Adrenal gland (tissue), 5 donors: ENCODE measurements around the gene NANS.

Experiments
- POLR2A ChIP-seq, 2 donors: fragments of 450-650 bp; IDR thresholded peaks; one replicate each; pipeline ENCODE4 v1.6.1; 2017; ENCODE audit warnings: antibody characterized with exemption in 2 of 2, mild to moderate bottlenecking in 2 of 2, moderate library complexity in 1 of 2
- TF ChIP-seq, protein P1 (sequence below), 6 experiments: fragments of 450-650 bp in 4 of 6; fragments of 200-600 bp in 2 of 6; sonication (generic) in 1 of 6; IDR thresholded peaks; 1 replicate in 5 of 6; 2 replicates in 1 of 6; pipeline versions ENCODE4 v1.5.1 to v1.8.0; 2016 to 2021; ENCODE audit warnings: antibody characterized with exemption in 6 of 6, mild to moderate bottlenecking in 2 of 6, moderate library complexity in 1 of 6
- donor health status: DM: no; HTN: no; CAD: no.

- TF ChIP-seq, protein P1, sequence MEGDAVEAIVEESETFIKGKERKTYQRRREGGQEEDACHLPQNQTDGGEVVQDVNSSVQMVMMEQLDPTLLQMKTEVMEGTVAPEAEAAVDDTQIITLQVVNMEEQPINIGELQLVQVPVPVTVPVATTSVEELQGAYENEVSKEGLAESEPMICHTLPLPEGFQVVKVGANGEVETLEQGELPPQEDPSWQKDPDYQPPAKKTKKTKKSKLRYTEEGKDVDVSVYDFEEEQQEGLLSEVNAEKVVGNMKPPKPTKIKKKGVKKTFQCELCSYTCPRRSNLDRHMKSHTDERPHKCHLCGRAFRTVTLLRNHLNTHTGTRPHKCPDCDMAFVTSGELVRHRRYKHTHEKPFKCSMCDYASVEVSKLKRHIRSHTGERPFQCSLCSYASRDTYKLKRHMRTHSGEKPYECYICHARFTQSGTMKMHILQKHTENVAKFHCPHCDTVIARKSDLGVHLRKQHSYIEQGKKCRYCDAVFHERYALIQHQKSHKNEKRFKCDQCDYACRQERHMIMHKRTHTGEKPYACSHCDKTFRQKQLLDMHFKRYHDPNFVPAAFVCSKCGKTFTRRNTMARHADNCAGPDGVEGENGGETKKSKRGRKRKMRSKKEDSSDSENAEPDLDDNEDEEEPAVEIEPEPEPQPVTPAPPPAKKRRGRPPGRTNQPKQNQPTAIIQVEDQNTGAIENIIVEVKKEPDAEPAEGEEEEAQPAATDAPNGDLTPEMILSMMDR (IDR thresholded peaks at IDR 0.05): no peak
- no peak for TF ChIP-seq POLR2A (IDR thresholded peaks at IDR 0.05)
These were observed 12.6 kb upstream of the NANS start for GRCh38 chr9:98043915-98044314.
